Thyroid gland (tissue), 4 donors: ENCODE measurements around the gene TRIM56. TPM values are rescaled to one million over a fixed set of nuclear protein-coding genes. Genes with fewer than 3 reads are reported as not detected.

Experiments used
- DNase-seq, 2 donors: peaks; one replicate each; pipeline ENCODE4 v3.0.0-alpha.2; 2019
- H3K27ac ChIP-seq, 3 donors: fragments of 200-600 bp; sonication (generic); 1 replicate in 2 of 3; 2 replicates in 1 of 3; pipeline ENCODE4 v1.5.1; 2016 to 2019; ENCODE audit warnings: mild to moderate bottlenecking in 1 of 3, moderate library complexity in 1 of 3
- H3K27me3 ChIP-seq: fragments of 200-600 bp; sonication (generic); one replicate; pipeline ENCODE4 v1.5.1; 2019
- H3K36me3 ChIP-seq, 2 donors: fragments of 200-600 bp; sonication (generic); one replicate each; pipeline ENCODE4 v1.5.1; 2016 to 2019
- H3K4me1 ChIP-seq, 2 donors: fragments of 200-600 bp; sonication (generic); one replicate each; pipeline ENCODE4 v1.5.1; 2017 to 2019
- H3K4me3 ChIP-seq, 3 donors: fragments of 200-600 bp; sonication (generic); replicated peaks in 1 of 3; 1 replicate in 2 of 3; 2 replicates in 1 of 3; pipeline ENCODE4 v1.5.1; 2016; ENCODE audit warnings: mild to moderate bottlenecking in 1 of 3
- H3K9me3 ChIP-seq: fragments of 200-600 bp; sonication (generic); one replicate; pipeline ENCODE4 v1.5.1; 2017
- POLR2A ChIP-seq, 2 donors: fragments of 450-650 bp; IDR thresholded peaks; one replicate each; pipeline ENCODE4 v1.6.1; 2017; ENCODE audit warnings: antibody characterized with exemption in 2 of 2, mild to moderate bottlenecking in 2 of 2, moderate library complexity in 1 of 2
- WGBS, 2 donors: methylation state at CpG; one replicate each; pipeline ENCODE4 v1.1.5; 2017; 5-methylcytosine and 5-hydroxymethylcytosine counted together
- intact Hi-C: fragments of 100-400 bp; cut with DNase I; formaldehyde crosslinking; loops from one replicate; pipeline ENCODE4 v1.15.1; 2023
- total RNA-seq, 4 donors: library from RNA; depleted of rRNA; stranded (reverse); fragments of >200 nt; gene quantifications; one replicate each; pipeline ENCODE4 v1.2.3, GENCODE V29; 2016
- TF ChIP-seq, protein P1 (sequence below), 6 experiments: fragments of 200-600 bp in 3 of 6; fragments of 450-650 bp in 3 of 6; sonication (generic) in 3 of 6; IDR thresholded peaks; one replicate each; pipeline ENCODE4 v1.5.1; 2016 to 2019; ENCODE audit warnings: antibody characterized with exemption in 6 of 6, mild to moderate bottlenecking in 2 of 6, inconsistent platforms in 1 of 6, moderate library complexity in 1 of 6

Gene TRIM56
- total RNA-seq, 4 donors from 2014 or later: 19.6 to 36.4 (median 28.5) TPM

DNA sequence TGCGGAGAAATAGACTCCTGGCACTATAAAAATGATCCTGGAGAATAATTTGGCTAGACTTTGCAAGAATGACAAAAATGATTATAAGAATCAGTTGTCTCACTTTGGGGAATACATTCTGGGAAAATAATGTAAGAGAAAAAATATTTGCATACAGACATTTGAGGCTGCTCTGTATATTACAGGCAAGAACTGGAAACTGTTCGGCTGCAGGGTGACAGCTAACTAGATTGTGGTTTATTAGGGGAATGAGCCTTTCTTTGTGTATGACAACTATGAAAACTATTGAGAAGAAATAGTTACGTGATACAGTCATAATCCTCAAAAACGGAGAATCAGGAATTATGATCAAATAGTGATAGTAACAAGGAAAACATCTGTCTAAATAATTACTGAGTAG, 8.6 kb downstream of the TRIM56 start:
- DNase-seq: no peak
- Histone ChIP-seq H3K36me3 (peaks cover 6 to 9% of the 10 kb centered on the region in 2 donors), H3K27me3 (no peaks in the 10 kb centered on the region), H3K4me3 (no peak overlapping the region), H3K4me1 (peaks cover 0 to 3% of the 10 kb centered on the region in 2 donors), H3K9me3 (no peaks in the 10 kb centered on the region), H3K27ac (no peak overlapping the region)
- intact Hi-C loops: no loop called here
- 83 to 86% methylated on average over 4 of the region's 4 CpGs for WGBS, 2 donors
- no peak for TF ChIP-seq POLR2A (IDR thresholded peaks at IDR 0.05)
- TF ChIP-seq, protein P1, sequence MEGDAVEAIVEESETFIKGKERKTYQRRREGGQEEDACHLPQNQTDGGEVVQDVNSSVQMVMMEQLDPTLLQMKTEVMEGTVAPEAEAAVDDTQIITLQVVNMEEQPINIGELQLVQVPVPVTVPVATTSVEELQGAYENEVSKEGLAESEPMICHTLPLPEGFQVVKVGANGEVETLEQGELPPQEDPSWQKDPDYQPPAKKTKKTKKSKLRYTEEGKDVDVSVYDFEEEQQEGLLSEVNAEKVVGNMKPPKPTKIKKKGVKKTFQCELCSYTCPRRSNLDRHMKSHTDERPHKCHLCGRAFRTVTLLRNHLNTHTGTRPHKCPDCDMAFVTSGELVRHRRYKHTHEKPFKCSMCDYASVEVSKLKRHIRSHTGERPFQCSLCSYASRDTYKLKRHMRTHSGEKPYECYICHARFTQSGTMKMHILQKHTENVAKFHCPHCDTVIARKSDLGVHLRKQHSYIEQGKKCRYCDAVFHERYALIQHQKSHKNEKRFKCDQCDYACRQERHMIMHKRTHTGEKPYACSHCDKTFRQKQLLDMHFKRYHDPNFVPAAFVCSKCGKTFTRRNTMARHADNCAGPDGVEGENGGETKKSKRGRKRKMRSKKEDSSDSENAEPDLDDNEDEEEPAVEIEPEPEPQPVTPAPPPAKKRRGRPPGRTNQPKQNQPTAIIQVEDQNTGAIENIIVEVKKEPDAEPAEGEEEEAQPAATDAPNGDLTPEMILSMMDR (IDR thresholded peaks at IDR 0.05): no peak

GRCh38 chr7:101094376-101094775, 9.1 kb downstream of the TRIM56 start:
- Histone ChIP-seq H3K4me3 (no peak overlapping the region), H3K9me3 (no peaks in the 10 kb centered on the region), H3K4me1 (peaks cover 0 to 8% of the 10 kb centered on the region in 2 donors), H3K36me3 (peaks cover under 1 to 4% of the 10 kb centered on the region in 2 donors), H3K27ac (no peak overlapping the region), H3K27me3 (no peaks in the 10 kb centered on the region)
- no peak for DNase-seq
- TF ChIP-seq POLR2A (IDR thresholded peaks at IDR 0.05): no peak
- TF ChIP-seq, protein P1 (IDR thresholded peaks at IDR 0.05): no peak
- intact Hi-C loops: no loop called here
- WGBS, 2 donors: 63 to 68% methylated on average over 9 of the region's 9 CpGs

- Histone ChIP-seq H3K9me3 (no peaks in the 10 kb centered on the region), H3K27me3 (no peaks in the 10 kb centered on the region), H3K4me1 (peaks cover 0 to 13% of the 10 kb centered on the region in 2 donors), H3K4me3 (no peak overlapping the region), H3K36me3 (peaks cover 0 to 2% of the 10 kb centered on the region in 2 donors), H3K27ac (no peak overlapping the region)
- peak in 1 of 2 donors; percentile 36 for DNase-seq
- intact Hi-C loops: no loop called here
- WGBS, 2 donors: 35 to 48% methylated on average over 11 to 12 of the region's 12 CpGs
- TF ChIP-seq POLR2A (IDR thresholded peaks at IDR 0.05): no peak
- TF ChIP-seq, protein P1 (IDR thresholded peaks at IDR 0.05): peak in 4 of 6 experiments; percentile 4 to 56 (median 30)
Observed at GRCh38 chr7:101094791-101095375, 9.6 kb downstream of the TRIM56 start.

- peaks cover 3 to 21% of the 10 kb centered on the region in 2 donors for H3K4me1 ChIP-seq
- no peaks in the 10 kb centered on the region for H3K27me3 ChIP-seq
- H3K27ac ChIP-seq: no peak overlapping the region
- no peaks in the 10 kb centered on the region for H3K36me3 ChIP-seq
- no peak for DNase-seq
- no peak overlapping the region for H3K4me3 ChIP-seq
- no peaks in the 10 kb centered on the region for H3K9me3 ChIP-seq
- intact Hi-C loops: no loop called here
- no peak for TF ChIP-seq POLR2A (IDR thresholded peaks at IDR 0.05)
- TF ChIP-seq, protein P1 (IDR thresholded peaks at IDR 0.05): no peak
- WGBS, 2 donors: 50 to 62% methylated on average over 6 of the region's 6 CpGs
Observed at GRCh38 chr7:101096331-101096956, 11.2 kb downstream of the TRIM56 start.

DNA sequence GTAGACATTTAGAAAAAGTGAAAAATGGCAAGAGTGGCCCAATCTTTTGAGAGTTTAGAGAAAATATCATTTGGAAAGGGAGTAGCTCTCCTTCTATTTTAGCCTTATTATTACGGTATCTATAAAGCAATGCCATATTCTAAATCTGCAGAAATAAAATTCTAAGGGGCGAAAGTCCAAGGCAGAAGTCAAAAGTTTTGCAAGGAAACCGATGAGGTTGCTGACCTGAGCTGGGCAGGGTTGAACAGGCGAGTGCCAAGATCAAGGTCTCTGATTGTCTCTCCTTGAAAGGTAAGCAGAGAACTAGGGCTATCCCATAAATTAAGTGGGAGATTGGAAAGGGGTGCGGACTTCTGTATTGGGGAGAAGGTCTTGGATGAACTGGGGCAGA, 11.7 kb downstream of the TRIM56 start:
- 93% methylated on average over 5 of the region's 5 CpGs for WGBS, 2 donors
- no peaks in the 10 kb centered on the region for H3K9me3 ChIP-seq
- no peak overlapping the region for H3K4me3 ChIP-seq
- intact Hi-C loops: no loop called here
- no peaks in the 10 kb centered on the region for H3K36me3 ChIP-seq
- no peaks in the 10 kb centered on the region for H3K27me3 ChIP-seq
- no peak for DNase-seq
- no peak overlapping the region for H3K27ac ChIP-seq
- H3K4me1 ChIP-seq: peaks cover 3 to 21% of the 10 kb centered on the region in 2 donors
- no peak for TF ChIP-seq POLR2A (IDR thresholded peaks at IDR 0.05)
- TF ChIP-seq, protein P1 (IDR thresholded peaks at IDR 0.05): no peak
